Inflammatory macrophage treated with lipopolysaccharide for 1 hour (primary cell): ENCODE measurements around the gene HGFAC.
"Not testable (repeated sequence)": the region's sequence is repeated elsewhere in the genome, so short reads cannot be mapped to it uniquely, and the experiment has no call there.

Experiments
- DNase-seq, 2 donors: peaks; one replicate each; pipeline ENCODE4 v3.0.0-alpha.2; 2020 to 2022

Gene HGFAC

DNA sequence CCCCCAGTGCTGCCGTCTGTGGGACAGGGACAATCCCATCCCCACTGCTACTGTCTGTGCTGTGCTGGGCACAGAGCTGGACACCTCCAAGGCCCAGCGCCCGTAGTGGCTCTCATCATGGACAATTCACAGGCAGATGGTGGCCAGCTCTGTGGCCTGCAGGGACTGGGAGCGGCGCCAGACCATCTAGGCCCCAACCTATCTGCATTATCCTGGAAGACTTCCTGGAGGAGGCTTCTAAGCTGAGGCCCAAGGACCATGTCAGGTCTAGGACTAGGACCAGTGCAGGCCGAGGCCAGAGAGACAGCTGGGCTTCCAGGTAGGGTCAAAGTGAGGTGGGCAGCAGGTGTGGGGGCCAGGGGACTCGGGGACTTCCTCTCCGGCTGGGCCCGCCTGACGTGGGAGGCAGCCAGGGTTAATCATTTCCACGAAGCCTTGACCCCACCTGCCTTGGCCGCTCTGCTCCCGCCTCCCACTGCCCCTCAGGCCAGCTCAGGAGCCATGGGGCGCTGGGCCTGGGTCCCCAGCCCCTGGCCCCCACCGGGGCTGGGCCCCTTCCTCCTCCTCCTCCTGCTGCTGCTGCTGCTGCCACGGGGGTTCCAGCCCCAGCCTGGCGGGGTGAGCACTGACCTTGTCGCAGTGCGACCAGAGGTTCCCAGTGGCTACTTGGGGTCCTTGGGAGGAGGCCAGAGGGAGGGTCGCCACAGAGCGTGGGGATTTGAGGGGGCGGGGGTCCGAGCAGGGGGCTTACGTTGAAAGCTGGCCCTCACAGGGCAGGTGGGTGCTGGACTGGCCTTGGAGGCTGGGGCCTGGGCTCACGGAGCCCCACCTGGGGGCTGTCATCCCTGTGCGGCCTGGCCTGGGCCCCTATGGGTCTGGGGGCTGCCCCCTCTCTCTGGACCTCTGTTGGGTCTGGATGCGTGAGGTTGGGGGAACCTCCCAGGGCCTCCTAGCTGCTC lies at the start of gene HGFAC:
HGFAC (plus strand) TSS at position 468 of the 959 bp plus-strand sequence; CDS start at position 502, 34 bp downstream.
- no peak for DNase-seq

DNA sequence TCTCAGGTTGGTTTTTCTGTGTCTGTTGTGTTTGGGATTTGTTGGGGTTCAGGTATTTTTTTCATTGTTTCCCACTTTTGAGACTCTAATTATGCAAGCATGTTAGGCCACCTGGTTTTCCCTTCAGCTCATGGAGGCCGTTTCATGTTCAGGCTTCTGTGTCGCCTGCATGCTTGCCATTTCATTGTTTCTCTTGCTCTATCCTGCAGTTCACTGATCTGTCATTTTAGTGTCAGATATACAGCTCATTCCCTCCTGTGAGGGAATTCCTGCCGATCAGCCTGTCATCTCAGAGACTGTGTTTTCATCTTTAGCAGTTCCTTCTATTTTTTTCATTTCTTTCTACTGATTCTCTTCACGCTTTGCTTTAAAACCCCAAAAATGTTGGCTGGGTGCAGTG lies 49.4 kb upstream of the HGFAC start:
- DNase-seq: no peak

DNA sequence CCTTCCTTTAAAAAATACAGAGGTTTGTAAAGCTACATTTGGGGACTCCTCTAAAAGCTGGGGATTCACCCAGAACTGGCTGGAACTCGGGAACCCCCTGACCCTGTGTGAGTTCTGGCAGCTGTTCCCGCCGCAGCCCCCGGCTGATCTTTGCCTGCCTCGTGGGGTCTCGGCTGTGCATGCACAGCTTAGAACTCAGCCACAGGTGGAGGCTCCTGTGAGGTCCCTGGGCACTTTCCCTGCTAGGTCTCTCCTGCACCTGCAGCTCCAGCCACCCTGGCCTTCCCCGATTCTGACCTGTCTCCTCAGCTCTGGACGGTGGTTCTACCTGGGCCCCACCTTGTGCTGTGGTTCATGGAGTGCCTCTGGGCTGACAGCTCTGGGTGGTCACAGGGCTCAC lies 48.6 kb upstream of the HGFAC start:
- no peak for DNase-seq

DNA sequence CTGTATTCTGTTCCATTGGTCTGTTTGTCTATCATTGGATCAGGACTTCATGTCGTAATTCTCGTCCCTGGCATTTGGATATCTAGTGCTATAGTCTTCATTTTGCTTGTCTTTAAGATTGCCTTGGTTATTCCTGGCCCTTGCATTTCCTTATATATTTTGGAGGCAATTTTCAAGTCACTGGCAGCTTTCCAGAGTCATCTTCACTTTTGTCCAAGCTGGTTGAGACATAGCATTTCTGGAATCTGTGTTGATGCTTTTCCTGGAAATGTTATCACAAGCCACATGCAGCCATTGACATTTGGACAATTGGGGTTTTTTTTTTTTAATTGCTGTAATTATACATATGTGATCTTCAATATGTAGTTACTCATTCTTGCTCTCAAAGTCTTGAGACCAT lies 45.2 kb upstream of the HGFAC start:
- no peak for DNase-seq

DNA sequence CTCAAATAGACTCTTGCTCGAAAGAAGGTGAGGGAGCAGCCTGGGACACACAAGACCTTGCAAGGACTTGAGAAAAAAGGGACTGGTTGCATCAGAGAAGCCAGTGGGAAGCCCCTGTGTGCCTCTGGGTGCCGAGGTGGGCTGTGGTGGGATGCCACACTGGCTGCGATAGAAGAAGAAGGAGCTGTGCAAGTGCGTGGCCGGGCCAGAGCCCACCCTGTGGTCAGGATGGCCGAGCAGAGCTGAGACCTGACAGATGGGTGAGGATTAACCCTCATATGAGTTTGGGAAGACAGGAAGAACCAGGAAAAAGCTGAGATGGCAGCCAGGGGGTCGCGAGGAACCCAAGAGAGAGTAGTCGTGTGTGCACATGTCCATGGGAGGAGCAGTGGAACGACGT lies 44.6 kb upstream of the HGFAC start:
- no peak for DNase-seq

DNA sequence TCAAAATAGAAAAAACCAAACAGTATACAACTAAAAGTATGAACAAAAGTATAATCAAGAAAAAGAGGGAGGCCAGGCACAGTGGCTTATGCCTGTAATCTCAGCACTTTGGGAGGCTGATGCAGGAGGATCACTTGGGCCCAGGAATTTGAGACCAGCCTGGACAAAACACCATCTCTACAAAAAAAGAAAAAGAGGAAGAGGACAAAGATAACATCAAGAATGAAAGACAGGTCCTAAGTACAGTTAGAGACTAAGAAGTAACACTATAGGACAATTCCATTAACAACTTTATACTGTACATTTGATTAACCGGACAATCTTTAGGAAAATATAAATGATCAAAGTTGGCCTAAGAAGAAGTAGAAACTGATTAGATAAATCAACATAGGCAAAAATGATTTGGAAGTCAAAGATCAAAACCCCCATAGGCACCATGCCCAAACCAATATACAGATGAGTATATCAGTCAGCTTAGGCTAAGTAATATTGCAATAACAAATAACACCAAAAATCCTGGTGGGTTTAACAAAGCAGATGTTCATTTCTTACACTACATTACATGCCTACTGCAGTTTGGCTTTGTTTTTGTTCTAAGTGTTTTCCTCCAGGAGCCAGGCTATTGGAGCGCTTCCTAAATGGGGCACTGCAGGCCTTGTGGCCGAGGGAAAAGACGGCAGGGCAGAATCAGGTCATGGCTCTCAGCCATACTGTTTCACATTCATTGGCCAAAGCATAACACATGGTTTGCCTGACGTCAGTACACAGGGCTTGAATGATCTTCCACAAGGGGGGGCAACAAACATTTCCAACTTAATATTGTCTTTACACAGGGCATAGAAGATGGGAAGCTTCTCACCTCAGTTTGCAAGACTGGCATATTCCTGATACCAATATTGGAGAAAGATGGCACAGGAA lies 42.2 kb upstream of the HGFAC start:
- DNase-seq: peak in 1 of 2 donors; percentile 16

DNA sequence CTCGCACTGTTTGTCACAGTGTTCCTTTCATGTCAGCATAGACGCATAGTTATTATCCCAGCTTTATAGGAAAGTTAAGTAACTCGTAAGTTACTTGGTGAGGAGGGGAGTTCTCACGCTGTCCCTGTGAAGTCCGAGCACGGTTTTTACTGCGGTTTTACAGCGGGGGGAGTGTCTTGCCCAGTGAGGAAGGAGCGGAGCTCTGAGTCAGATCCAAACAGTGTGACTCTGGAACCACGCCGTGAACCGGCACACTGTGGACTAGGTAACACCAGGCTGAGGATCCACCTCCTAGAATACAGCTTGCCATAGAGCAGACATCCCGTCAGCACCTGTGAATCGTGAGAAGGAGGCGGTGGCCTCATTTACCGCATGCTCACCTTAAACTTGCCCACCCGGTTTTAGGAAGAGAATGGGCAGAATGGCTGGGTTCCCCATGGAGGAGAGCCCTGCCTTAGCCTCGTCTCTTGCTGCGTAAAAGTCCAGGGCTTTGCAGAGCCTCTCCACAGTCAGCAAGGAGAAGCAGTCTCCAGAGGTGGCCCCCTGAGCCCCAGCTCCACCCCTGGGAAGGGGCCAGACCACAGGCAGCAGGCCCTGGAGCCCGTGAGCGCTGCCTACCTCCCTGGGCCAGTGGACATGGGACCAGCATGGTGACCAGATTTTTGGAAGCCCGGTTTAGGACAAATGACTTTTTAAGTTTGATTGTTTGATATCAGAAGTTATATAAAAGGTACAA lies 40.2 kb upstream of the HGFAC start:
- DNase-seq: no peak

DNA sequence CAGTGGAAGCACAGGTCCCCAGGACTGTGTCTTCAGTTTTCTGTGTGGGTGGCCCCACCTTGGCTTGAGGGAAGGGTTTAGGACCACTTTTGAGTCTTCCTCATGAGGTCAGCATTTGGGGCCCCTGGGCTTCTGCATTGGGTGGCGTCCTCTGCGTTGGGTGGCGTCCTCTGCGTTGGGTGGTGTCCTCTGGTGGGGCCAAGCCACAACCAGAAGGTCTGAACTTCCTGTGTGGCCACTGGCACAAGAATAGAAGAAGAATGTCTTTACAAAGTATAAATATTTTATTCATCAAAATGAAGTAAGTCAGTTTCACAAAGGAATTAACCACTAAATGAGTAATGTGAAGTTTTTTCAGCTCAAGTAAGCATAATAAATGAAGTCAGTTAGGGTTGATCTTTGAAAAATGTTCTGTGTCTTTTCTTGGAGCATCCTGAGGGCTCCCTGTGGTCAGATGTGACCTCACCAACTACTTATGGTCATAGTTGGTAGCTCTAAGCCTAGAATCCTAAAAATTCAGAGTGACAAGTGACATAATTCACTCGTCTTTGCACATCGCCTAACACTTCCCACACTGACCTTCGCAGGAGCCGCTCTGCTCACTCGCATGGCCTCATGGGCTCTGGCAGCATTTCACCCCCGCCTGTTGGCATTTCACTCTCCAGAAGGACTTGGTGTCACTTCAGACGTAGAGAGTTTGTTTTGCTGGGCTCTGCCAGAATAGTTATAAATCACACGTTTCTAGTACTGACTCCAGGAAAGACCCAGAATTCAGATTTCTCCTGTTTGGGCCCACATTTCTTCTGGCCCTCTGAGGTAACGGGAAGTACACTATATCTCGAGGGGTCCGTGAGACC lies 39.0 kb upstream of the HGFAC start:
- DNase-seq: peak; percentile 28 to 37

DNA sequence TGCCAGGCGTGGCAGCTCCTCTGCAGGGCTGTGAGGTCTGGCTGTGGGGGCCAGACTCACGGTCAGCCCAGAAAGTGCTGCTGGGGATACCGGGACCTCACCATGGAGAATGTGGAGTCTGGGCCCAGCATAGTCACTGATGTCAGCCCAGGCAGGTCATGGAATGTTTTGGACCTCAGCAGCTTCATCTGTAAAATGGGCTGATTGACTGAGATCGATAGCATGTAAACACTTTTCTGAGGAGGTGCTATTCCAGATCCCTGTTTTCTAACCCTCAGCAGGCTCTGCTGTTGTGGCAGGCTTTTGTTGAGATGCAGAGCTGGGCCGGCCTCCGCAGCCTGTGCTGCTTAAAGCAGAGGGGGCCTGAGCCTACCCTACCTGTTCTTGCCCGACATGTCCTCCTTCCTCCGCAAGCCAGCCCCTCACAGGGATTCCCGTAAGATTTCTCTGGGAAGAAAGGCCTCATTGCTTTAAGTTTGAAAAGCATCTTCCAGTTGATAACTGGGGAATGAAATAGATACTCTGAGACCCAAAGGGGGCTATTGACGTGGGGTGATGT lies 38.3 kb upstream of the HGFAC start:
- DNase-seq: no peak

DNA sequence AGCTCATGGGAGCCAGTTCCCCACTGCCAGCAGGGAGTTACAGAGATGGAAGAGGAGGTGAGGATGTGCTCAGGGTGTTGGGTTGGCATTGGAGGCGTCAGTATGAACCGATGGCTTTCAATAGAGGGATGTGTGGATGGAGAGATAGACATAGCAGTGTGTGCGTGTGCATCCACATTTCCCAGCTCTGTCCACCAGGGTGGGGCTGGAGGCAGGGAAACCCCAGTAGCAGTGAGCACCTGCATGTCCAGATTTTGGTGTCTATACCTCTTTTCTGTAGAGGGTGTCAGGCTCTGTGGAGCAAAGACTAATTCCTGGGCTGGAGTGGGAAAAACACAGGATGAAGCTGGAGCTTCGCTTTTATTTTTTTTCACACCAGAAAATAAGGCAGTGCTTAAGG lies 37.2 kb upstream of the HGFAC start:
- no peak for DNase-seq

DNA sequence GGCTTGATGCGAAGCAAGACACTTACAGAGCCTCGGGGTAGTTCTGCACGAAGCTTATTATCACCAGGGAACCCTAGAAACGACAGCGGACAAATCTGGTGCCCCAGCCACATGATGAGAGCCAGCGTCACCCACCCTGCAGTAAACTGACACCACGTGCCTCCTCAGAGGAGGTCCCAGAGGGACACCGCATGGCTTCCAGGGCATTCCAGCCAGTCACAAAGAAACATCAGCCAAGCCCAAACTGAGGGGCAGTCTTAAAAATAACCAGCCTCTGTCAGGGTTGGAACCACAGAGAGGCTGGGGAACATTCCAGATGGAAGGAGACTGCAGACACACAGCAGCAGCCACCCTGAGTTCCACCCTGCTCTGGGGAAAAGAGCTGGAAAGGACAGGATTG lies 36.6 kb upstream of the HGFAC start:
- DNase-seq: no peak

DNA sequence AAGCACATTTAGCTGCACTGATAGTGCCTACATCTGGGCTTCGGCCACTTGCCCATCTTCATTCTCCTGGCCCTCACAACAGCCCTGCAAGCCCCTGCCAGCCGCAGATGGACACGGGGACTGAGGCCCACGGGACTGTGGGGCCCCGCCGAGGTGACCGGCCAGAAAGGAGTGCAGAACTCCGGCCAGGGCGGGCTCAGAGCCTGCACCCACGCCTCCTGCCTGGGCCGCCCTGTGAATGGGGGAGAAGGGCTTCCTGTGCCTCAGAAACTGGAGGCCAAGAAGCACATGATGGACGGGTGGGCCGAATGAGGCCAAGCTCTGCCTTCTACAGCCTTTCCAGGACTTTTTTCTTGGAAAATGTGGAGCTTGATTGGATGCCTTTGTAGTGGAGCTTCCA lies 35.7 kb upstream of the HGFAC start:
- no peak for DNase-seq

DNA sequence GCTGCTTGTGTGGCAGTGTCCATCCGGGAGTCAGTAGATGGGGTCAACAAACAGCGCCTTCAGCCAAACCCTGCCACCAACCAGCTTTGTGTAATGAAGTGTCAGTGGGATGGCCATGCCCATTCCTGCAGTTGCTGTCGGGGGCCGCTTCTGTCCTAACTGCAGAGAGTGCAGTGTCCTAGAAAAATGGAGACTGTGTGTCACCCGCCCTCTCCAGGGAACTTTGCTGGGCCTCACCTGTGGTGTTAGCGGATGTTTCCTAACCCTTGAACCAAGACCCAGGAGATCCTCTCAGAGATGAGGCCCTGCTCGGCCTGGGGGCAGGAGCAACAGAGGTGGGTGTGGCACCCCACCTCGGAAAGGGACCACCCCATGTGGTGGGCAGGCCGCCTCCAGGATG lies 35.3 kb upstream of the HGFAC start:
- DNase-seq: no peak

DNA sequence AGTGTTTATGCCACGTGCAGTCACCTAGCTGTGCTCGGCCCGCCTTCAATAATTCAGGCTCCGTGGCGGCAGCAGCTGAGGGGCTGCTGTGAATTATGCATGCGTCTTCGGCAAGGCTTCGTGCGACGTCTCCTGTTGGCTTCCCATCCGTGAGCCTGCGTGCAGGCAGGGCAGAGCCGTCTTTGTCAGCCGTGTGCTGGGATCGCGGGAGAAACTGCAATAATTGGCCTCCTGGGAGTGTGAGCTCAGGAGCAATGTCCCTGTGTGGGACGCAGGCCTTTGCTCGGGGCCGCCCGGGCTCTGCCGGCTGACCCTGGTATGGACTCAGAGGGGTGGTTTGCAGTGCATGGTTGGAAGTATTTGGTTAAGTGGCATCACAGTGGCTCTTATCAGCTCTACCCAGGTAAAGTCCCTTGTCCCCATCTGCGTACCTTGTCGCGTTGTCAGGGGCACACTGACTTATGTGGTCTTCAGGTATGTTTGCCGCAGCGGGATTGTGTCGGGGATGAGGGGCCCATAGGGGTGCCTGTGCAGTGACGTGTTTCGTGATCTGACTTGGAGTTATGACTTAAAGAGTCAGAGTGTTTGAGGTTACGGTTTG lies 34.5 kb upstream of the HGFAC start:
- DNase-seq: no peak

DNA sequence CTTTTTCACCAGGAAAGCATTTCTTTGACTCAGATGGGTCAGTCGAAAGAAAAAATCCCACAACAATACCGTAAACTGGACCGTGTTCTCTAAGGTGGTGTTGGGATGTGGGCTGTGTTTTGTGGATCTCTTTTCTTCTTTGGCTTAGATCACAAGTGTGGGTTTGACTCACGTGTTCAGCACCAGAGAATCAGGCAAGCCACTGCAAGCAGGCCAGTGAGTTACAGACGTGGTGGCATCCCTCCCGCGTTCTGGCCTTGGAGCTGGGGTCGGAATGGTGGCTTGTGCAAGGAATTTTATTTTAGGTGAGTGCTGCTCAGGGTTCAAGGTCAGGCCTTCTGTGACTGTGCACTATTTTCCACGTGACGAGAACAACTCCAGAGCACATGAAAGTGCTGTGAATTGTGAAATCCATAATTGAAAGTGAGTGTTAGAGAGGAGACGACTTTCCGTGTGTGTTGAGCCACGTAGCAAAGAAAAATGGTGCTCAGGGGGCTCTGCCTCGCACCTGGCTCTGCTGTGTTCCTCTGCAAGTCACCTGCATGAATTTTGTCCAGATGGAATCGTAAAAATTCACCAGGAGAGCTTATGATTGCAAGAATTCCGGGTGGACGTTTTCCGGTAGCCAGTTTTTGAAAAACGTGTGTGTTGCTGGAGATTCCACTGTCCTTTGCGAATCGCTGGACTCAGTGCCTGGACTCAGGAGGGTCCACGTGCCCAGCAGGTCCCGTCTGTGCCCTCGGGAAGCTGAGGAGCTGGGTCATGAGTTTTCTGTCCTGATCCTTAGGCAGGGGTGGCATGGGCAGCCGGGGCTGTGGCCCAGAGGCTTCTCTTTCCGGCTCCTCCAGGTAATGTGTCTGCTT lies 33.6 kb upstream of the HGFAC start:
- no peak for DNase-seq

DNA sequence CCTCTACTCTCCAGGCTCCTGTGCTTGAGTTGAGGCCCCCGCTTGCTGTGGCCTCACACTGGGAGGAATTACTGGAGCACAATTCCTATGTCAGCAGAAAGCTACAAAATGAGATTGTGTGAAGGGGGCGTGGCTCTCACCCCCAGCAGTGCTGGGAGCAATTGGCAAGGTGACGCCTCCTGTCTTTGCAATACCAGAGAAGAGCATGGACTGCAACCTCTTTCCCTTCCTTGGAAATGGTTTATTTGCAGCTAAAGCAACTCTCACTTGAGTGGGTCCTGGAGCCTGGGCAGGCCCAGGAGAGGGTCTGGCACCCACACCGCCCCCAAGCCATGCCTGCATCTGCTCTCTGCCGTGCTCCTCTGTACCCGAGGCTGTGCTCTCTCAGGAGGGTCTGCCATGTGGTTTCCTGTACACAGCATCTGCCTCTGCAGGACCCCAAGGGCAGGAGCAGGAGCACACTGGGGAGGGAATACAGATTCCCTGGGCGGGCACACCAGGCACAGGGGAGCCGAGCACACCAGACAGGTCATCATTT lies 32.9 kb upstream of the HGFAC start:
- DNase-seq: no peak

DNA sequence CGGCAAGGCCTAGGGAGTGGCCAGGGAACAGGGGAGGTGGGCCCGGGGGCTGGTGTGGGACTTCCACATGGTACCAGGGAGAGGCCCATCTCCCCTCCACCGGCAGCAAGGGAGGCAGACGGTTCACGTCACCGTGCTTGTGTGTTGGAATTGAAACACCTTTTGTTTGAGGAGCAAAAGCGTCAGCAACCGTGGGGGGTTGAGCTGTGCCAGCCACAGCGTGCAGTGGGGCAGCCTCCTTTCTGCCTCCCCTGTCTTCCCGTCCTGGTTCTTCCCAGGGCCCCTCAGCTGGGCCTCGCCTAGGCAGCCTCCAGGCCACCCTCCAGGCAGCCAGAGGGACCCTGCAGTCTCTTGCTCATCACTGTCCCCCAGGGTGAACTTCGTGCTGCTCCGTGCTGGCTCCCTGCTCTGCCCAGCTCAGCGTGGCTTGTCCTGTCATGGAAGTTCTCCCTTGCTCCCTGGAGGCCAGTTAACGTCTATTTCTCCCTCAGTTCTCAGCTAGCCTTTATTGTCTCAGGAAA lies 32.1 kb upstream of the HGFAC start:
- no peak for DNase-seq

DNA sequence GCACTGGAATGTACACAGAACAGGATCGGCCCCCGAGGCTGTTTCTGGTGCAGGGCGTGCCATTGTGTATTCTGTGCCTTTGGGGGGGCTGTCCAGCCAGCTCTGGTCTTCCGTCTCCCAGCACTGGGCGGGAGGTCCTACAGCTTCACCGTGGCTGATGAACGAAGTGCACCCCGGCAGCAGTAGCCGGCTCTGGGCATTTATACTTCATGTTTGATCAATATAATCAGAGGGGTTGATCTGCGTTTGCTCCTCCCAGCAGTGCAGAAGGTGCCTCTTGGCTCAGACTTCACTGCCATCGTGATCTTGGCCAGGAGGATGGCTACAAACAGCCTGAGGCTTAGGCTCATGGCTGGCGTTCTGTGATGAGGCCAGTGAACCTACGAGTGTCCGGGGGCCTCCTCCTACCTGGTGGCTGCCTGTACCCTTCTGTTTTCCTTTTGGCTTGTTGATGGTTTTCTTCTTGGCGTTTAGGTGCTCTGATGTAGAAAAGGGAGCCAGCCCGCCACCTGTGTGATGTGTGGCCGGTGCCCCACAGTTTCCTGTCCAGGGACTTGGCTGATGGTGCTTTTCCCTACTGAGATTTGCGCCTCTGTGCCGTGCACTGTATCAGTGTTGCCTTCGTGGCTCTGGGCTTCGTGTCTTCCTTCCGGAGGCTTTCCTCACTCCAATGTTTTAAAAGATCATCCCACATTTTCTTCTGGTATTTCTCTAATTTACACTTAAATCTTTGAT lies 31.2 kb upstream of the HGFAC start:
- no peak for DNase-seq

DNA sequence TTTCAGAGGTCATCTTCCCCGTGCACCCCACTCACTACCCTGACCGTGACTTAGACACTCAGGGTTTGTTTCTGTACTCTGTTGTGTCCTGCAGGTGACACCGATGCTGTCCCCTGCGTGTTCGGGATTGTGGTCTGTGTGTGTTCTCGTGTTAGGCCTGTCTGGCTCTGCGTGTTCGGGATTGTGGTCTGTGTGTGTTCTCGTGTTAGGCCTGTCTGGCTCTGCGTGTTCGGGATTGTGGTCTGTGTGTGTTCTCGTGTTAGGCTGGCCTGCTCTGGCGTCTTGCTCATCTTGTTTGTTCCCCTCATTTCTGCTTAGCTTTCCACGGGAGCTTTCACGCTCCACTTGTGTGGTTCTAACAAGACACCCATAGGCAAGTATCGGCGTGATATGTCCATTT lies 30.6 kb upstream of the HGFAC start:
- not testable (repeated sequence) for DNase-seq
